Breast epithelium (tissue), 4 donors: Measurements from ENCODE around the gene TTLL6. TPM values are rescaled to one million over a fixed set of nuclear protein-coding genes. Genes with fewer than 3 reads are reported as not detected.
"Not testable (repeated sequence)": the region's sequence is repeated elsewhere in the genome, so short reads cannot be mapped to it uniquely, and the experiment has no call there.

Experiments
- DNase-seq, 2 donors: peaks; one replicate each; pipeline ENCODE4 v3.0.0-alpha.2; 2019; ENCODE audit warnings: low spot score in 2 of 2
- H3K27ac ChIP-seq, 2 donors: fragments of 200-600 bp; sonication (generic) in 1 of 2; one replicate each; pipeline ENCODE4 v1.5.1; 2016 to 2019; ENCODE audit warnings: mild to moderate bottlenecking in 1 of 2
- H3K27me3 ChIP-seq, 2 donors: fragments of 200-600 bp; sonication (generic) in 1 of 2; one replicate each; pipeline versions ENCODE4 v1.5.1 to v1.6.0; 2017 to 2019; ENCODE audit warnings: control low read depth in 1 of 2, mild to moderate bottlenecking in 1 of 2
- H3K36me3 ChIP-seq: fragments of 200-600 bp; one replicate; pipeline ENCODE4 v1.5.1; 2019
- H3K4me1 ChIP-seq, 2 donors: fragments of 200-600 bp; sonication (generic); one replicate each; pipeline ENCODE4 v1.5.1; 2016 to 2019; ENCODE audit warnings: control low read depth in 1 of 2
- H3K4me3 ChIP-seq, 3 donors: fragments of 200-600 bp; sonication (generic); 1 replicate in 2 of 3; 2 replicates in 1 of 3; pipeline ENCODE4 v1.5.1; 2016 to 2019; ENCODE audit warnings: mild to moderate bottlenecking in 3 of 3, moderate library complexity in 2 of 3
- H3K9me3 ChIP-seq, 2 donors: fragments of 200-600 bp; sonication (generic) in 1 of 2; one replicate each; pipeline ENCODE4 v1.5.1; 2016 to 2019; ENCODE audit warnings: control low read depth in 1 of 2
- CTCF ChIP-seq, 3 donors: fragments of 450-650 bp; IDR thresholded peaks; one replicate each; pipeline ENCODE4 v1.5.1; 2016 to 2017; ENCODE audit warnings: antibody characterized with exemption in 3 of 3, mild to moderate bottlenecking in 3 of 3, moderate library complexity in 3 of 3
- POLR2A ChIP-seq: fragments of 450-650 bp; IDR thresholded peaks from one replicate; pipeline ENCODE4 v1.6.1; 2016; ENCODE audit warnings: antibody characterized with exemption, mild to moderate bottlenecking, moderate library complexity
- POLR2AphosphoS5 ChIP-seq, 3 donors: sonication (generic); formaldehyde crosslinking; IDR thresholded peaks; one replicate each; pipeline ENCODE4 v1.6.1; 2017; ENCODE audit warnings: antibody characterized with exemption in 3 of 3
- intact Hi-C: fragments of 100-400 bp; cut with DNase I; formaldehyde crosslinking; loops from one replicate; pipeline ENCODE4 v1.15.1; 2023; ENCODE audit warnings: low total_unique reads
- total RNA-seq, 3 donors: library from RNA; depleted of rRNA; stranded (reverse); fragments of >200 nt; gene quantifications; one replicate each; pipeline ENCODE4 v1.1.0, GENCODE V29; 2016

TTLL6 gene
- total RNA-seq, 3 donors from 2014 or later: under 0.01 to 0.32 TPM; not detected in 1

- TF ChIP-seq POLR2AphosphoS5 (IDR thresholded peaks at IDR 0.05) (no peak), CTCF (IDR thresholded peaks at IDR 0.05) (no peak), POLR2A (no peak)
- H3K4me1 ChIP-seq: peaks cover 7 to 14% of the 10 kb centered on the region in 2 donors
- peak overlapping the region in 1 of 3 donors; percentile 64 for H3K4me3 ChIP-seq
- intact Hi-C loops: no loop called here
- H3K27me3 ChIP-seq: no peaks in the 10 kb centered on the region
- peaks cover 8% of the 10 kb centered on the region for H3K36me3 ChIP-seq
- H3K9me3 ChIP-seq: no peaks in the 10 kb centered on the region
- DNase-seq: no peak
- peak overlapping the region; percentile 78 to 94 for H3K27ac ChIP-seq
These were observed 23.4 kb upstream of the TTLL6 start for GRCh38 chr17:48840441-48840840.

GRCh38 chr17:48837458-48837857 is 20.4 kb upstream of the TTLL6 start:
- intact Hi-C loops, H3K27me3 ChIP-seq, H3K4me3 ChIP-seq, DNase-seq, H3K9me3 ChIP-seq, H3K36me3 ChIP-seq, H3K27ac ChIP-seq: not testable (repeated sequence)
- peaks cover 7 to 14% of the 10 kb centered on the region in 2 donors for H3K4me1 ChIP-seq

GRCh38 chr17:48835971-48836370 is 18.9 kb upstream of the TTLL6 start:
- H3K27me3 ChIP-seq: no peaks in the 10 kb centered on the region
- no peak for TF ChIP-seq POLR2A
- no peak for TF ChIP-seq POLR2AphosphoS5 (IDR thresholded peaks at IDR 0.05)
- TF ChIP-seq CTCF (IDR thresholded peaks at IDR 0.05): no peak
- peaks cover 7 to 12% of the 10 kb centered on the region in 2 donors for H3K4me1 ChIP-seq
- no peak overlapping the region for H3K4me3 ChIP-seq
- intact Hi-C loops: no loop called here
- H3K9me3 ChIP-seq: no peaks in the 10 kb centered on the region
- no peaks in the 10 kb centered on the region for H3K36me3 ChIP-seq
- no peak for DNase-seq
- peak overlapping the region; percentile 42 to 58 for H3K27ac ChIP-seq

- no peak for DNase-seq
- H3K27ac ChIP-seq: peak overlapping the region in 1 of 2 donors; percentile 25
These were observed 17.9 kb upstream of the TTLL6 start for GRCh38 chr17:48834973-48835372.

GRCh38 chr17:48831549-48831883 is 14.5 kb upstream of the TTLL6 start:
- H3K4me3 ChIP-seq: peak overlapping the region; percentile 77 to 95 (median 90)
- intact Hi-C loops: no loop called here
- H3K9me3 ChIP-seq: no peaks in the 10 kb centered on the region
- H3K36me3 ChIP-seq: no peaks in the 10 kb centered on the region
- peak overlapping the region; percentile 94 to 95 for H3K27ac ChIP-seq
- no peak for DNase-seq
- peaks cover 0 to 4% of the 10 kb centered on the region in 2 donors for H3K4me1 ChIP-seq
- TF ChIP-seq CTCF (IDR thresholded peaks at IDR 0.05) (no peak), POLR2A (no peak)
- no peaks in the 10 kb centered on the region for H3K27me3 ChIP-seq

More at GRCh38 chr17:48834973-48835372, 17.9 kb upstream of the TTLL6 start:
- TF ChIP-seq POLR2A (no peak), POLR2AphosphoS5 (IDR thresholded peaks at IDR 0.05) (no peak), CTCF (IDR thresholded peaks at IDR 0.05) (no peak)
- Histone ChIP-seq H3K27me3 (no peaks in the 10 kb centered on the region), H3K36me3 (no peaks in the 10 kb centered on the region), H3K9me3 (no peaks in the 10 kb centered on the region), H3K4me3 (no peak overlapping the region), H3K4me1 (peaks cover 2 to 4% of the 10 kb centered on the region in 2 donors)
- intact Hi-C loops: no loop called here
